ENCODE results near the gene GFRA1.

GFRA1 gene

DNA sequence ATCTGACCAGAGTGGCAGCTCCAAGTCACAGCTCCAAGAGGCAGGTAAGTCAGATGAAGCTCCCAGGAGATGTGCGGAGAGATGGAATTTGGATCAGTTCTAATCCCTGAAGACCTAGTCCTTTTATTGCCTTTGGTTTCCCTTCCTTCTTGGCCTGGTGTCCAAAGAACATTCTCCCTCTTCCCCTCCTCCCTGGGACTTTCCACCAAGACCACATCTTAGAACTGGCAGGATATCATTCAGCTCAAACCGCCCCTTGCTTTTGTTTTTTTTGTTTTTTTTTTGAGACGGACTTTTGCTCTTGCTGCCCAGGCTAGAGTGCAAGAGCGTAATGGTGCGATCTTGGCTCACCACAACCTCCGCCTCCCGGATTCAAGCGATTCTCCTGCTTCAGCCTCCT, 190.8 kb downstream of the GFRA1 start:
- whole genome bisulfite sequencing, 2 experiments, result 95% methylated on average over 8 of the region's 8 CpGs
- H3K27ac ChIP-seq (ENCODE audit: insufficient read depth, low read depth, low read length, poor library complexity, severe bottlenecking), result no peak overlapping the region
- H3K27me3 ChIP-seq (ENCODE audit: control insufficient read depth, insufficient read depth, low read length, poor library complexity, severe bottlenecking), result no peaks in the 10 kb centered on the region
- no peaks in the 10 kb centered on the region for H3K36me3 ChIP-seq (ENCODE audit: control insufficient read depth, insufficient read depth, low read length)
- no peaks in the 10 kb centered on the region for H3K4me1 ChIP-seq (ENCODE audit: control insufficient read depth, insufficient read depth, low read length)
- H3K9me3 ChIP-seq (ENCODE audit: control insufficient read depth, low read length), result no peaks in the 10 kb centered on the region
- no peak overlapping the region for H3K4me3 ChIP-seq (ENCODE audit: insufficient read depth, low read depth, low read length)

- Histone ChIP-seq H3K27ac (ENCODE audit: insufficient read depth, low read depth, low read length, poor library complexity, severe bottlenecking) (no peak overlapping the region), H3K36me3 (ENCODE audit: control insufficient read depth, insufficient read depth, low read length) (no peaks in the 10 kb centered on the region), H3K4me1 (ENCODE audit: control insufficient read depth, insufficient read depth, low read length) (no peaks in the 10 kb centered on the region), H3K27me3 (ENCODE audit: control insufficient read depth, insufficient read depth, low read length, poor library complexity, severe bottlenecking) (no peaks in the 10 kb centered on the region), H3K4me3 (ENCODE audit: insufficient read depth, low read depth, low read length) (no peak overlapping the region), H3K9me3 (ENCODE audit: control insufficient read depth, low read length) (no peaks in the 10 kb centered on the region)
- WGBS, 2 experiments, result 72 to 84% methylated on average over 4 of the region's 4 CpGs
Observed at GRCh38 chr10:116080553-116080952, 192.5 kb downstream of the GFRA1 start.

- H3K27ac ChIP-seq (ENCODE audit: insufficient read depth, low read depth, low read length, poor library complexity, severe bottlenecking), result no peak overlapping the region
Observed at GRCh38 chr10:116079355-116079754, 193.7 kb downstream of the GFRA1 start.

DNA sequence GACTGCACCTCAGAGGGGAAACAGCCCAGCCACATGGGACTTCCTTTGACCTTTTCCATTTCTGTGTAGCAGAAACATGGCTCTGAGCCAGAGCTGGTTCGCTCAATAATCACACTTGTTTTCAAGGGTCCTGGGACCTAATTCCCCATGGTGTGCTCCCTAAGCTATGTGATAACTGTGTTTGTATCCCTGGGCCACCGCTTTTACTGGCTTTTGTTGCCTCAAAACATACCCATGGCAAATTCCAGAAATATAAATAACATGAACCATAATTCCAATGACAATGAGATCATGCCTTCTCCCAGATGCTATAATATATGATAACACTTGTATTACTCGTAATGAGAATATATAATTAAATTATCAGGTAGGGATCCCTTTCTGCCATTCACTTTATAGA, 196.4 kb downstream of the GFRA1 start:
- Histone ChIP-seq H3K27me3 (ENCODE audit: control insufficient read depth, insufficient read depth, low read length, poor library complexity, severe bottlenecking) (no peaks in the 10 kb centered on the region), H3K36me3 (ENCODE audit: control insufficient read depth, insufficient read depth, low read length) (no peaks in the 10 kb centered on the region), H3K27ac (ENCODE audit: insufficient read depth, low read depth, low read length, poor library complexity, severe bottlenecking) (no peak overlapping the region), H3K9me3 (ENCODE audit: control insufficient read depth, low read length) (no peaks in the 10 kb centered on the region), H3K4me3 (ENCODE audit: insufficient read depth, low read depth, low read length) (no peak overlapping the region), H3K4me1 (ENCODE audit: control insufficient read depth, insufficient read depth, low read length) (no peaks in the 10 kb centered on the region)
- WGBS, 2 experiments, result 96 to 100% methylated on average over 2 of the region's 3 CpGs

More at GRCh38 chr10:116079355-116079754, 193.7 kb downstream of the GFRA1 start:
- Histone ChIP-seq H3K4me3 (ENCODE audit: insufficient read depth, low read depth, low read length) (no peak overlapping the region), H3K9me3 (ENCODE audit: control insufficient read depth, low read length) (no peaks in the 10 kb centered on the region), H3K27me3 (ENCODE audit: control insufficient read depth, insufficient read depth, low read length, poor library complexity, severe bottlenecking) (no peaks in the 10 kb centered on the region), H3K36me3 (ENCODE audit: control insufficient read depth, insufficient read depth, low read length) (no peaks in the 10 kb centered on the region), H3K4me1 (ENCODE audit: control insufficient read depth, insufficient read depth, low read length) (no peaks in the 10 kb centered on the region)
- 92 to 94% methylated on average over 9 of the region's 9 CpGs for WGBS, 2 experiments

GRCh38 chr10:116073510-116073909, 199.5 kb downstream of the GFRA1 start:
- Histone ChIP-seq H3K4me3 (ENCODE audit: insufficient read depth, low read depth, low read length) (no peak overlapping the region), H3K27me3 (ENCODE audit: control insufficient read depth, insufficient read depth, low read length, poor library complexity, severe bottlenecking) (no peaks in the 10 kb centered on the region), H3K9me3 (ENCODE audit: control insufficient read depth, low read length) (no peaks in the 10 kb centered on the region), H3K27ac (ENCODE audit: insufficient read depth, low read depth, low read length, poor library complexity, severe bottlenecking) (no peak overlapping the region), H3K4me1 (ENCODE audit: control insufficient read depth, insufficient read depth, low read length) (no peaks in the 10 kb centered on the region), H3K36me3 (ENCODE audit: control insufficient read depth, insufficient read depth, low read length) (no peaks in the 10 kb centered on the region)
- 92% methylated on average over 7 of the region's 7 CpGs for WGBS, 2 experiments

DNA sequence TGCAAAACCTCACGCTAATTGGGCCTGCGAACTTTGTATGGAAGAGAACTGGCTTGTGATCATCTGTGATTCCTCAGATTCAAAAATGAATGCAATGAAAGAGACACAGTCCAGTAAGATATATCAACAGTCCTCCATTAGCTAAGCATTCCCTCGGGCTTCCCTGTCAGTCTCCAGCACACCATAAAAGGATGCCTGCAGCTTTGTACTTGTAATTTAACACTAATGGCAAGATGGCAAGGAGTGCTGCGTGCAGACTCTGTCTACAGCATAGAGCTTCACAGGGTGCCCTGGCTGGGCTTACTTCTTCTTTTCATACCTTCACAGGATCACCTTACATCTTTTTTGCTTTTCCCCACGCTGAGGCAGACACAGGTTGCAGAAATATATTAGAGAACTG, 200.0 kb downstream of the GFRA1 start:
- no peaks in the 10 kb centered on the region for H3K36me3 ChIP-seq (ENCODE audit: control insufficient read depth, insufficient read depth, low read length)
- H3K27me3 ChIP-seq (ENCODE audit: control insufficient read depth, insufficient read depth, low read length, poor library complexity, severe bottlenecking), result no peaks in the 10 kb centered on the region
- H3K27ac ChIP-seq (ENCODE audit: insufficient read depth, low read depth, low read length, poor library complexity, severe bottlenecking), result no peak overlapping the region
- WGBS, 2 experiments, result 68 to 72% methylated on average over 4 to 5 of the region's 5 CpGs
- H3K4me1 ChIP-seq (ENCODE audit: control insufficient read depth, insufficient read depth, low read length), result no peaks in the 10 kb centered on the region
- no peaks in the 10 kb centered on the region for H3K9me3 ChIP-seq (ENCODE audit: control insufficient read depth, low read length)
- H3K4me3 ChIP-seq (ENCODE audit: insufficient read depth, low read depth, low read length), result no peak overlapping the region

DNA sequence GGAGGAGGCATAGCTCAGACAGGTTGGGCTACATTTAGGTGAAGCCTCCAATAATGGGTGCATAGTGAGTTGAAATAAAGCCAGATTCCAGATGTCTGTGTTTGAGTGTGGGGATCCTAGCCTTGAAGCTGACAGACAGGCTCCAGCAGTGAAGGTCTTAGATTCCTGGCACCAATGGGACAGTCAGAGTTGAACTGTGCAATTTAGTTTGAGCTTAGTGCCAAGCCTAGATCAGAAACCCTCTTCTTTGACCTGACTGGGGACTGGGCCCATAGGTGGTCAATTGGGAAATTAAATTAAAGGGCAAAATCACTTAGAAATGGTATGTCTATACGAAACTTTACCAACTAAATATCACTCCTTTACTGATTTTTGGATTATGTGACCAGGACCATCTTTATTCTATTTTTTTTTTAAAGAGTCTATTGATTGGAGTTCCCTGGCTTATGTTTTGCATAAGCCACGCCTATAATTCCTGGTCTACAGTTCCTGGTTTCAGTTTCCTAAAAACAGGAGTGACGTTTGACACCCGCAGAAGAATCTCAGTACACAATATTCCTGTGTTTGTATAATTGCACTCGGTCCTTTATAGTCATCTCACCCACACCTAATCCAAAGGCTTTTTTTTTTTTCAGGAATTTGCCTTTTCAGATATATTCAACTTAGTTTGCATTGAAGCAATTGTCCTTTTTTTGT, 201.4 kb downstream of the GFRA1 start:
- WGBS, 2 experiments, result 95% methylated on average over 4 to 5 of the region's 5 CpGs
- Histone ChIP-seq H3K27ac (ENCODE audit: insufficient read depth, low read depth, low read length, poor library complexity, severe bottlenecking) (no peak overlapping the region), H3K36me3 (ENCODE audit: control insufficient read depth, insufficient read depth, low read length) (no peaks in the 10 kb centered on the region), H3K4me1 (ENCODE audit: control insufficient read depth, insufficient read depth, low read length) (no peaks in the 10 kb centered on the region), H3K9me3 (ENCODE audit: control insufficient read depth, low read length) (no peaks in the 10 kb centered on the region), H3K27me3 (ENCODE audit: control insufficient read depth, insufficient read depth, low read length, poor library complexity, severe bottlenecking) (no peaks in the 10 kb centered on the region), H3K4me3 (ENCODE audit: insufficient read depth, low read depth, low read length) (no peak overlapping the region)

- no peaks in the 10 kb centered on the region for H3K36me3 ChIP-seq (ENCODE audit: control insufficient read depth, insufficient read depth, low read length)
- no peaks in the 10 kb centered on the region for H3K9me3 ChIP-seq (ENCODE audit: control insufficient read depth, low read length)
- H3K27me3 ChIP-seq (ENCODE audit: control insufficient read depth, insufficient read depth, low read length, poor library complexity, severe bottlenecking), result no peaks in the 10 kb centered on the region
- 89 to 94% methylated on average over 5 of the region's 5 CpGs for WGBS, 2 experiments
- no peak overlapping the region for H3K27ac ChIP-seq (ENCODE audit: insufficient read depth, low read depth, low read length, poor library complexity, severe bottlenecking)
- H3K4me3 ChIP-seq (ENCODE audit: insufficient read depth, low read depth, low read length), result no peak overlapping the region
- no peaks in the 10 kb centered on the region for H3K4me1 ChIP-seq (ENCODE audit: control insufficient read depth, insufficient read depth, low read length)
Observed at GRCh38 chr10:116070743-116071320, 202.2 kb downstream of the GFRA1 start.

DNA sequence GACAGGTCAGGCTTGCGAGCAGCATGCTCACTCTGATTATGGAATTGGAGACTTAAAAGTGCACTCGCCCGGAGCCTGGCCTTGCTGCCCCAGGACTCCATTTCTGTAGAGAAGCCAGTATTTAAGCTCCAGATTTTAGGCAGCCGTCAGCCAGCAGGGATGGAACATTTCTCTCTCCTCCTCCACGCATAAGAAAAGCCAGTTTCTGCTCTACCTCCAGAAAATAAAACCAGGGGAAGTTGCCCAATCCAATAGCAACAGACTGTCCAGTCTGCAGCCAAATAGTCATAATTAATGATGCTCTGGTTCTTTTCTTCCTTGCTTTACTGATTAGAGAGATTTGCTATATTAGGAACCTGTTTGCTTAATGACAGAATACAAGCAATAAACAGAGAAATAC, 203.2 kb downstream of the GFRA1 start:
- Histone ChIP-seq H3K27ac (ENCODE audit: insufficient read depth, low read depth, low read length, poor library complexity, severe bottlenecking) (no peak overlapping the region), H3K36me3 (ENCODE audit: control insufficient read depth, insufficient read depth, low read length) (no peaks in the 10 kb centered on the region), H3K9me3 (ENCODE audit: control insufficient read depth, low read length) (no peaks in the 10 kb centered on the region), H3K27me3 (ENCODE audit: control insufficient read depth, insufficient read depth, low read length, poor library complexity, severe bottlenecking) (no peaks in the 10 kb centered on the region), H3K4me1 (ENCODE audit: control insufficient read depth, insufficient read depth, low read length) (no peaks in the 10 kb centered on the region), H3K4me3 (ENCODE audit: insufficient read depth, low read depth, low read length) (no peak overlapping the region)
- WGBS, 2 experiments, result 69 to 71% methylated on average over 5 of the region's 5 CpGs

DNA sequence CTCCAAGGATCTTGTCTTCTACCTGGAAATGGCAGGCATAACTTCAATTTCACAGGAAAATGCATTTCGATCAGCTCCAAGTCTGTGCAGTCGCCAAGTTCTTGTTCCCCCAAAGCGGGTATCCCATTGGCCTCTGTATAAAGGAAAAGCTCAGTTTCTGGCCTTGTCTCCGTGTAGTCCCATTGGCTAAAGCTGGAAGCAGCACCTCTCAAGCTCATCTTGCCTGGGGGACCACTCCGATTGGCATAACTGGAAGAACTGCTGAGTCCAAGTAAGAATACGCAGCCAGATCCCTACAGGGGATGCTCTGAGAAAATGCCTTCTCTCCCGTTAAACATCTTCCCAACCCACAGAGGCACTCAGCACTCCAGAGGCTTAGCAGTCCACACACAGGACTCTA, 205.2 kb downstream of the GFRA1 start:
- 91 to 92% methylated on average over 7 of the region's 7 CpGs for WGBS, 2 experiments
- no peaks in the 10 kb centered on the region for H3K27me3 ChIP-seq (ENCODE audit: control insufficient read depth, insufficient read depth, low read length, poor library complexity, severe bottlenecking)
- H3K4me3 ChIP-seq (ENCODE audit: insufficient read depth, low read depth, low read length), result no peak overlapping the region
- H3K27ac ChIP-seq (ENCODE audit: insufficient read depth, low read depth, low read length, poor library complexity, severe bottlenecking), result no peak overlapping the region
- no peaks in the 10 kb centered on the region for H3K36me3 ChIP-seq (ENCODE audit: control insufficient read depth, insufficient read depth, low read length)
- H3K4me1 ChIP-seq (ENCODE audit: control insufficient read depth, insufficient read depth, low read length), result no peaks in the 10 kb centered on the region
- no peaks in the 10 kb centered on the region for H3K9me3 ChIP-seq (ENCODE audit: control insufficient read depth, low read length)
